Panc1 (cell line): ENCODE data around the gene CD5L. TPM values are rescaled to one million over a fixed set of nuclear protein-coding genes. Genes with fewer than 3 reads are reported as not detected.

Experiments
- ATAC-seq: fragments of 200-7000 bp; cut with Tn5 transposase; 2 replicates; pipeline ENCODE4 v1.9.1; 2020; ENCODE audit warnings: mild to moderate bottlenecking, moderate library complexity
- BruUV-seq: library from RNA; stranded (reverse); fragments of 400-500 nt; replicated peaks from 2 replicates; lab custom pipeline; 2021; lab: Mats Ljungman, UMichigan
- CTCF ChIA-PET: fragments of 300-600 bp; sonication (Branson Sonifier 250); formaldehyde crosslinking; loops from one replicate; lab custom pipeline; 2022; ENCODE audit warnings: antibody characterized with exemption; lab: Charles Lee
- POLR2A ChIA-PET: fragments of 300-600 bp; sonication (Branson Sonifier 250); formaldehyde crosslinking; loops from one replicate; lab custom pipeline; 2022; ENCODE audit warnings: antibody characterized with exemption; lab: Charles Lee
- DNase-seq: peaks from one replicate; pipeline ENCODE4 v3.0.0-alpha.2; 2010; ENCODE audit warnings: low read depth, low spot score
- H3K27ac ChIP-seq: 2 replicates; pipeline ENCODE4 v1.5.1; 2011; ENCODE audit warnings: mild to moderate bottlenecking, low read length, inconsistent platforms
- H3K27me3 ChIP-seq: fragments of 200-500 bp; sonication (Bioruptor generic); 2 replicates; pipeline ENCODE4 v1.6.0; 2014; ENCODE audit warnings: low read length, inconsistent platforms; ENCODE audit not compliant: control insufficient read depth, insufficient read depth
- H3K36me3 ChIP-seq: fragments of 200-500 bp; sonication (Bioruptor generic); 2 replicates; pipeline ENCODE4 v1.5.1; 2014; ENCODE audit warnings: inconsistent platforms, mild to moderate bottlenecking, low read length, moderate library complexity; ENCODE audit not compliant: control insufficient read depth, insufficient read depth
- H3K4me1 ChIP-seq: 2 replicates; pipeline ENCODE4 v1.5.1; 2011; ENCODE audit warnings: inconsistent platforms, mild to moderate bottlenecking, low read length, moderate library complexity; ENCODE audit not compliant: control insufficient read depth, insufficient read depth
- H3K4me3 ChIP-seq, 2 experiments: 2 replicates each; pipeline ENCODE4 v1.5.1; 2011 to 2012; ENCODE audit warnings: low read depth in 2 of 2, low read length in 2 of 2, mild to moderate bottlenecking in 2 of 2, inconsistent platforms in 1 of 2, moderate library complexity in 1 of 2
- H3K9me3 ChIP-seq: fragments of 200-500 bp; sonication (Bioruptor generic); 2 replicates; pipeline ENCODE4 v1.5.1; 2014; ENCODE audit warnings: low read depth, mild to moderate bottlenecking, inconsistent platforms, low read length, moderate library complexity; ENCODE audit not compliant: control insufficient read depth, insufficient read depth
- POLR2AphosphoS5 ChIP-seq: IDR thresholded peaks from 2 replicates; pipeline ENCODE4 v1.6.1; 2012; ENCODE audit warnings: mild to moderate bottlenecking, low read depth, low read length, moderate library complexity
- SIN3A ChIP-seq: IDR thresholded peaks from 2 replicates; pipeline ENCODE4 v1.6.1; 2012; ENCODE audit warnings: low read depth, mild to moderate bottlenecking, low read length, moderate library complexity, borderline replicate concordance; ENCODE audit not compliant: insufficient read depth
- TCF7L2 ChIP-seq: IDR thresholded peaks from 2 replicates; pipeline ENCODE4 v1.6.1; 2011; ENCODE audit warnings: mild to moderate bottlenecking, low read depth, low read length, inconsistent platforms
- in situ Hi-C: cut with HindIII; loops from 2 replicates; pipeline ENCODE4 v1.10.0; 2016; ENCODE audit warnings: low sequenced_read_pairs, low pct_unique_long_range_greater_than_20kb
- intact Hi-C: fragments of 100-400 bp; cut with micrococcal nuclease; formaldehyde crosslinking; loops from one replicate; pipeline ENCODE4 v1.10.0; 2022; ENCODE audit not compliant: unreplicated experiment
- total RNA-seq: library from RNA; stranded (reverse); gene quantifications from one replicate; pipeline ENCODE4 v1.2.1, GENCODE V29; 2021; ENCODE audit not compliant: unreplicated experiment
- TF ChIP-seq, protein P1 (sequence below), 2 experiments: IDR thresholded peaks; 2 replicates each; pipeline ENCODE4 v1.6.1; 2011 to 2012; ENCODE audit warnings: low read depth in 2 of 2, control low read depth in 1 of 2, low read length in 1 of 2, mild to moderate bottlenecking in 1 of 2, moderate library complexity in 1 of 2; ENCODE audit not compliant: insufficient read depth in 1 of 2
- TF ChIP-seq, protein P2 (sequence below): fragments of 450-650 bp; IDR thresholded peaks from 2 replicates; pipeline ENCODE4 v1.5.1; 2017; ENCODE audit warnings: mild to moderate bottlenecking

Gene CD5L
- total RNA-seq, 1 experiment from 2014 or later = not detected

DNA sequence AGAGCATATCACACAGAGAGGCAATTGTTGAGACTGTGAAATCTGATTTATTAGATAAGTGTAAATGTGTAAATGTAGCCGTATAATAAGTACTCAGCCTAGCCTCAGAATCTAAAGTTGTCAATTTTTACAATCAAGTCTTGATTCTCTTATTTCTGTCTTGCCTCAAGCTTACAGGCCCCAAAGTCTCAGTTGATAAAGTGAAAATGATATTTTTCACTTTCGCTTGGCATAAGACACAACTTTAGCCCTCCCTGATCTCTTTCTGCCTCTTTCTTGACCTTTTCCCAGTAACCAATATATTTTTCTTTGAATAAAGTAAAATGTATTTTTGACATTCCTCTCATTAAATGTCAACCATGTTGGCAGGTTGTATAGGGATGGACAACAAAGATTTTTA, 10.7 kb downstream of the CD5L start:
- DNase-seq = no peak
- Histone ChIP-seq H3K4me3 (no peak overlapping the region), H3K36me3 (no peaks in the 10 kb centered on the region), H3K27me3 (peaks cover 7% of the 10 kb centered on the region; the same call in 1 of the 2 replicates), H3K27ac (no peak overlapping the region), H3K9me3 (no peaks in the 10 kb centered on the region), H3K4me1 (no peaks in the 10 kb centered on the region)
- in situ Hi-C loops = no loop called here
- ChIA-PET POLR2A (no interaction called here), CTCF (no interaction called here)
- TF ChIP-seq TCF7L2 (no peak), SIN3A (no peak), POLR2AphosphoS5 (no peak)
- TF ChIP-seq, protein P1, sequence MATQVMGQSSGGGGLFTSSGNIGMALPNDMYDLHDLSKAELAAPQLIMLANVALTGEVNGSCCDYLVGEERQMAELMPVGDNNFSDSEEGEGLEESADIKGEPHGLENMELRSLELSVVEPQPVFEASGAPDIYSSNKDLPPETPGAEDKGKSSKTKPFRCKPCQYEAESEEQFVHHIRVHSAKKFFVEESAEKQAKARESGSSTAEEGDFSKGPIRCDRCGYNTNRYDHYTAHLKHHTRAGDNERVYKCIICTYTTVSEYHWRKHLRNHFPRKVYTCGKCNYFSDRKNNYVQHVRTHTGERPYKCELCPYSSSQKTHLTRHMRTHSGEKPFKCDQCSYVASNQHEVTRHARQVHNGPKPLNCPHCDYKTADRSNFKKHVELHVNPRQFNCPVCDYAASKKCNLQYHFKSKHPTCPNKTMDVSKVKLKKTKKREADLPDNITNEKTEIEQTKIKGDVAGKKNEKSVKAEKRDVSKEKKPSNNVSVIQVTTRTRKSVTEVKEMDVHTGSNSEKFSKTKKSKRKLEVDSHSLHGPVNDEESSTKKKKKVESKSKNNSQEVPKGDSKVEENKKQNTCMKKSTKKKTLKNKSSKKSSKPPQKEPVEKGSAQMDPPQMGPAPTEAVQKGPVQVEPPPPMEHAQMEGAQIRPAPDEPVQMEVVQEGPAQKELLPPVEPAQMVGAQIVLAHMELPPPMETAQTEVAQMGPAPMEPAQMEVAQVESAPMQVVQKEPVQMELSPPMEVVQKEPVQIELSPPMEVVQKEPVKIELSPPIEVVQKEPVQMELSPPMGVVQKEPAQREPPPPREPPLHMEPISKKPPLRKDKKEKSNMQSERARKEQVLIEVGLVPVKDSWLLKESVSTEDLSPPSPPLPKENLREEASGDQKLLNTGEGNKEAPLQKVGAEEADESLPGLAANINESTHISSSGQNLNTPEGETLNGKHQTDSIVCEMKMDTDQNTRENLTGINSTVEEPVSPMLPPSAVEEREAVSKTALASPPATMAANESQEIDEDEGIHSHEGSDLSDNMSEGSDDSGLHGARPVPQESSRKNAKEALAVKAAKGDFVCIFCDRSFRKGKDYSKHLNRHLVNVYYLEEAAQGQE (IDR thresholded peaks at IDR 0.05; ENCODE audit: insufficient read depth in 1 of 2, low read depth in 2 of 2, low read length in 1 of 2) = no peak
- TF ChIP-seq, protein P2, sequence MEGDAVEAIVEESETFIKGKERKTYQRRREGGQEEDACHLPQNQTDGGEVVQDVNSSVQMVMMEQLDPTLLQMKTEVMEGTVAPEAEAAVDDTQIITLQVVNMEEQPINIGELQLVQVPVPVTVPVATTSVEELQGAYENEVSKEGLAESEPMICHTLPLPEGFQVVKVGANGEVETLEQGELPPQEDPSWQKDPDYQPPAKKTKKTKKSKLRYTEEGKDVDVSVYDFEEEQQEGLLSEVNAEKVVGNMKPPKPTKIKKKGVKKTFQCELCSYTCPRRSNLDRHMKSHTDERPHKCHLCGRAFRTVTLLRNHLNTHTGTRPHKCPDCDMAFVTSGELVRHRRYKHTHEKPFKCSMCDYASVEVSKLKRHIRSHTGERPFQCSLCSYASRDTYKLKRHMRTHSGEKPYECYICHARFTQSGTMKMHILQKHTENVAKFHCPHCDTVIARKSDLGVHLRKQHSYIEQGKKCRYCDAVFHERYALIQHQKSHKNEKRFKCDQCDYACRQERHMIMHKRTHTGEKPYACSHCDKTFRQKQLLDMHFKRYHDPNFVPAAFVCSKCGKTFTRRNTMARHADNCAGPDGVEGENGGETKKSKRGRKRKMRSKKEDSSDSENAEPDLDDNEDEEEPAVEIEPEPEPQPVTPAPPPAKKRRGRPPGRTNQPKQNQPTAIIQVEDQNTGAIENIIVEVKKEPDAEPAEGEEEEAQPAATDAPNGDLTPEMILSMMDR = no peak
- no TSS peak for BruUV-seq
- intact Hi-C loops = no loop called here
- ATAC-seq = no peak

DNA sequence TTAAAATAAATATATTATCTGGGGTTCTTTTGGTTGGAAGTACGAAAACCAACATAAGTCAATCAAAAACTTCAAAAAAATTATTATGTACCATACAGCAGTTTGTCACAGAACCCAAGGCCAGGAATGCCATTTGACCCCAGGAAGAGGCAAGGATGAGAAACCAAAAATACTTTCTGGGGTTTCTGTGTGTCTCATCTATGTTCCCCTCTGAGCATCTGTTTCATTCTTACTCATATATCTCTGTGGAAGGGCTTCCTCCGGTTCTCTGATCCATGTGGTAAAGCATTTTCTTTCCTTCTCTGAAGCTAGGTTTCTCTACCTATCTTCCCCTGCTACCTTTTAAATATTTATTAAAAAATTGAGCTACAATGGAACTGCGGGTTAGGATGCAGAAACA, 11.9 kb downstream of the CD5L start:
- Histone ChIP-seq H3K27ac (no peak overlapping the region), H3K4me1 (no peaks in the 10 kb centered on the region), H3K27me3 (peaks cover 5% of the 10 kb centered on the region; the same call in 1 of the 2 replicates), H3K9me3 (no peaks in the 10 kb centered on the region), H3K36me3 (no peaks in the 10 kb centered on the region), H3K4me3 (no peak overlapping the region)
- no peak for DNase-seq
- no peak for ATAC-seq
- BruUV-seq = no TSS peak
- ChIA-PET CTCF (no interaction called here), POLR2A (no interaction called here)
- intact Hi-C loops (no loop called here), in situ Hi-C loops (no loop called here)
- TF ChIP-seq, protein P1 (IDR thresholded peaks at IDR 0.05; ENCODE audit: insufficient read depth in 1 of 2, low read depth in 2 of 2, low read length in 1 of 2) = no peak
- TF ChIP-seq TCF7L2 (no peak), POLR2AphosphoS5 (no peak), SIN3A (no peak)
- TF ChIP-seq, protein P2 = no peak
